ENCODE results near the gene KDM3A.

The KDM3A gene

GRCh38 chr2:86433137-86433536 is 8.0 kb upstream of the KDM3A start:
- no peak for DNase-seq

- DNase-seq = no peak
Observed at GRCh38 chr2:86434290-86434689, 6.9 kb upstream of the KDM3A start.

GRCh38 chr2:86435531-86435930 is 5.6 kb upstream of the KDM3A start:
- DNase-seq = no peak

- DNase-seq = no peak
Observed at GRCh38 chr2:86436328-86436727, 4.8 kb upstream of the KDM3A start.

GRCh38 chr2:86439879-86440630 is 1.1 kb upstream of the KDM3A start:
- no peak for DNase-seq

GRCh38 chr2:86441392-86441881 is 266 bp downstream of the KDM3A start:
- no peak for DNase-seq

GRCh38 chr2:86441882-86442641 is 891 bp downstream of the KDM3A start:
- DNase-seq = no peak

GRCh38 chr2:86442642-86443005 is 1.5 kb downstream of the KDM3A start:
- peak; percentile 19 for DNase-seq

- DNase-seq = no peak
Observed at GRCh38 chr2:86443631-86444350, 2.6 kb downstream of the KDM3A start.

- no peak for DNase-seq
Observed at GRCh38 chr2:86445436-86445835, 4.3 kb downstream of the KDM3A start.

- no peak for DNase-seq
Observed at GRCh38 chr2:86446060-86446459, 4.9 kb downstream of the KDM3A start.

GRCh38 chr2:86453836-86454235 is 12.7 kb downstream of the KDM3A start:
- no peak for DNase-seq

- DNase-seq = no peak
Observed at GRCh38 chr2:86454238-86454637, 13.1 kb downstream of the KDM3A start.

- no peak for DNase-seq
Observed at GRCh38 chr2:86455181-86455580, 14.0 kb downstream of the KDM3A start.

- DNase-seq = no peak
Observed at GRCh38 chr2:86461042-86461743, 20.0 kb downstream of the KDM3A start.

- no peak for DNase-seq
Observed at GRCh38 chr2:86464652-86465051, 23.5 kb downstream of the KDM3A start.

GRCh38 chr2:86466306-86466705 is 25.1 kb downstream of the KDM3A start:
- no peak for DNase-seq

GRCh38 chr2:86468162-86469033 is 27.2 kb downstream of the KDM3A start:
- no peak for DNase-seq

- DNase-seq = no peak
Observed at GRCh38 chr2:86470890-86471289, 29.7 kb downstream of the KDM3A start.

GRCh38 chr2:86471637-86472036 is 30.5 kb downstream of the KDM3A start:
- DNase-seq = no peak

- no peak for DNase-seq
Observed at GRCh38 chr2:86476092-86476491, 34.9 kb downstream of the KDM3A start.

- DNase-seq = no peak
Observed at GRCh38 chr2:86476918-86477317, 35.7 kb downstream of the KDM3A start.
